Body of pancreas (tissue), 4 donors: ENCODE measurements around the gene C1QTNF4. TPM values are rescaled to one million over a fixed set of nuclear protein-coding genes. Genes with fewer than 3 reads are reported as not detected.

Experiments used
- ATAC-seq: fragments of 150-250 bp; one replicate; pipeline ENCODE4 v1.9.1; 2016
- DNase-seq, 4 donors: peaks; one replicate each; pipeline ENCODE4 v3.0.0-alpha.2; 2019
- H3K27ac ChIP-seq, 4 donors: fragments of 200-600 bp; sonication (generic); 1 replicate in 3 of 4; 2 replicates in 1 of 4; pipeline versions ENCODE4 v1.5.1 to v1.6.1; 2016 to 2019; ENCODE audit warnings: mild to moderate bottlenecking in 1 of 4, mixed read lengths in 1 of 4, moderate library complexity in 1 of 4
- H3K27me3 ChIP-seq, 2 donors: fragments of 200-600 bp; sonication (generic); one replicate each; pipeline ENCODE4 v1.6.0; 2016; ENCODE audit warnings: mild to moderate bottlenecking in 1 of 2
- H3K36me3 ChIP-seq, 2 donors: fragments of 200-600 bp; sonication (generic); replicated peaks in 1 of 2; 2 replicates each; pipeline ENCODE4 v1.5.1; 2016; ENCODE audit warnings: low read depth in 2 of 2; ENCODE audit not compliant: insufficient read depth in 1 of 2
- H3K4me1 ChIP-seq: fragments of 200-600 bp; sonication (generic); one replicate; pipeline ENCODE4 v1.6.0; 2016
- H3K4me3 ChIP-seq, 2 donors: fragments of 200-600 bp; sonication (generic); 1 replicate in 1 of 2; 2 replicates in 1 of 2; pipeline ENCODE4 v1.5.1; 2016 to 2019
- H3K9me3 ChIP-seq, 3 donors: fragments of 200-600 bp; sonication (generic); 1 replicate in 2 of 3; 2 replicates in 1 of 3; pipeline ENCODE4 v1.5.1; 2016
- POLR2A ChIP-seq, 3 donors: fragments of 450-650 bp; IDR thresholded peaks; one replicate each; pipeline ENCODE4 v1.6.1; 2016; ENCODE audit warnings: antibody characterized with exemption in 3 of 3, mild to moderate bottlenecking in 2 of 3
- WGBS, 2 donors: methylation state at CpG; one replicate each; pipeline ENCODE4 v1.1.5; 2017; 5-methylcytosine and 5-hydroxymethylcytosine counted together
- intact Hi-C: fragments of 100-400 bp; cut with DNase I; formaldehyde crosslinking; loops from one replicate; pipeline ENCODE4 v1.15.1; 2023
- total RNA-seq, 2 donors: library from RNA; depleted of rRNA; stranded (reverse); fragments of >200 nt; gene quantifications; one replicate each; pipeline ENCODE4 v1.1.0, GENCODE V29; 2016
- TF ChIP-seq, protein P1 (sequence below), 7 experiments: fragments of 450-650 bp in 4 of 7; fragments of 200-600 bp in 3 of 7; sonication (generic) in 3 of 7; IDR thresholded peaks; one replicate each; pipeline ENCODE4 v1.5.1; 2016 to 2019; ENCODE audit warnings: antibody characterized with exemption in 7 of 7

Gene C1QTNF4
- total RNA-seq, 2 donors from 2014 or later = 0.33 to 1.8 TPM

DNA sequence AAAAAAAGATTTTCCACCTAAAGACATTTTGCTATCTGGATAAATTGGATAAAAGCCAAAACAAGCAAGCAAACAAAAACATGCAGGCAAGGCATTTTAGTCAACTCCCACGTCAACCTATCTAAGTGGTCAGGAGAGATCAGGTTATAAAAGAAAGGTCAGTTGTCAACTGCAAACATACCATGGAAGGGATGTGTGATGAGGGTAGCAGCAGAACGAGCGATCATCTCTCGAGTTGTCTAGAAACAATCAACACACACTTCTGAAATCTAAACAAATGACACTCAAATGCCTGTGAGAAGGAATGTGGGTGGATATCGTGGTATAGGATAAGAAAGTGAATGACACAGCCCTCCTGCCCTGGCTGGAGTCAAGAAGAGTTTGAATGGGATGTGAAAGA lies 37.3 kb upstream of the C1QTNF4 start:
- ATAC-seq (no peak), DNase-seq (no peak)
- Histone ChIP-seq H3K27me3 (no peaks in the 10 kb centered on the region), H3K36me3 (peaks cover 3 to 25% of the 10 kb centered on the region in 2 donors), H3K4me1 (no peaks in the 10 kb centered on the region), H3K27ac (no peak overlapping the region), H3K9me3 (no peaks in the 10 kb centered on the region), H3K4me3 (no peak overlapping the region)
- intact Hi-C loops = no loop called here
- WGBS, 2 donors = 57 to 71% methylated on average over 5 of the region's 5 CpGs
- TF ChIP-seq POLR2A (IDR thresholded peaks at IDR 0.05) = no peak
- TF ChIP-seq, protein P1, sequence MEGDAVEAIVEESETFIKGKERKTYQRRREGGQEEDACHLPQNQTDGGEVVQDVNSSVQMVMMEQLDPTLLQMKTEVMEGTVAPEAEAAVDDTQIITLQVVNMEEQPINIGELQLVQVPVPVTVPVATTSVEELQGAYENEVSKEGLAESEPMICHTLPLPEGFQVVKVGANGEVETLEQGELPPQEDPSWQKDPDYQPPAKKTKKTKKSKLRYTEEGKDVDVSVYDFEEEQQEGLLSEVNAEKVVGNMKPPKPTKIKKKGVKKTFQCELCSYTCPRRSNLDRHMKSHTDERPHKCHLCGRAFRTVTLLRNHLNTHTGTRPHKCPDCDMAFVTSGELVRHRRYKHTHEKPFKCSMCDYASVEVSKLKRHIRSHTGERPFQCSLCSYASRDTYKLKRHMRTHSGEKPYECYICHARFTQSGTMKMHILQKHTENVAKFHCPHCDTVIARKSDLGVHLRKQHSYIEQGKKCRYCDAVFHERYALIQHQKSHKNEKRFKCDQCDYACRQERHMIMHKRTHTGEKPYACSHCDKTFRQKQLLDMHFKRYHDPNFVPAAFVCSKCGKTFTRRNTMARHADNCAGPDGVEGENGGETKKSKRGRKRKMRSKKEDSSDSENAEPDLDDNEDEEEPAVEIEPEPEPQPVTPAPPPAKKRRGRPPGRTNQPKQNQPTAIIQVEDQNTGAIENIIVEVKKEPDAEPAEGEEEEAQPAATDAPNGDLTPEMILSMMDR (IDR thresholded peaks at IDR 0.05) = no peak

DNA sequence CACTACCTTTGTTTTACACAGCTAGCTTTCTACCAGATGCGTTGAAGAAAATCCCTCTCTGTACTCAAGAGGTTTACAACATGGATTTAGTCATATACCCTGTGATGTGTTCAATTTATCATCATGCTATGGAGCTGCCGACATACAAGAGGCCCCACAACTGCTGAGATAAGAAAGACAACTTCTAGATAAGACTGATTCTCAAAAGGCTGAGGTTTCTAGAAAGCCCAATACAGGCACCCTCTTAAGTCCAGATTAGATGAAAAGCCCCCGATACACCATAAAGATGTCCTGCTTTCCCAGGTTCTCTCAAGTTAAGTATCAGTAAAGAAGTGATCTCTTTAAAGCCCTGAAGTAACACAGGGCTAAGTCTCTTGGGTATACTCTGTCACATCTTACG lies 33.8 kb upstream of the C1QTNF4 start:
- no peak for DNase-seq
- 82 to 87% methylated on average over 4 of the region's 4 CpGs for WGBS, 2 donors
- no peak overlapping the region for H3K4me3 ChIP-seq
- TF ChIP-seq POLR2A (IDR thresholded peaks at IDR 0.05) = no peak
- TF ChIP-seq, protein P1 (IDR thresholded peaks at IDR 0.05) = no peak
- ATAC-seq = no peak
- no peaks in the 10 kb centered on the region for H3K4me1 ChIP-seq
- H3K36me3 ChIP-seq = peaks cover 13 to 21% of the 10 kb centered on the region in 2 donors
- no peaks in the 10 kb centered on the region for H3K27me3 ChIP-seq
- intact Hi-C loops = no loop called here
- no peaks in the 10 kb centered on the region for H3K9me3 ChIP-seq
- H3K27ac ChIP-seq = no peak overlapping the region

DNA sequence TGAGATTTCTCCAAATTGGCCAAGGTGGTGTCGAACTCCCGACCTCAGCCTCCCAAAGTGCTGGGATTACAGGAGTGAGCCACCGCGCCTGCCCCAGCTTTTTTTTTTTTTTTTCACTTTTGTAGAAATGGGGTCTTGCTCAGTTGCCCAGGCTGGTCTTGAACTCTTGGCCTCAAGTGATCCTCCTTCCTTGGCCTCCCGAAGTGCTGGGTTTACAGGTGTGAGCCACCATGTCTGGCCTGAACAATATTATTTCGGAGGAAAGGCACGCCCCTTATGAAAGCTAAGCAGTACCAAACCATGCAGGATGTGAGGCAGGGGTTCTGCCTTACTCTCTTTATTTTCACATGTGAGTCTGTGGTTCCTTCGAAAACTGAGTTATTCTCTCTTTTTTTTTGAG lies 32.0 kb upstream of the C1QTNF4 start:
- 90% methylated on average over 8 of the region's 8 CpGs for WGBS, 2 donors
- Histone ChIP-seq H3K36me3 (peaks cover 13 to 28% of the 10 kb centered on the region in 2 donors), H3K27me3 (no peaks in the 10 kb centered on the region), H3K4me1 (no peaks in the 10 kb centered on the region), H3K9me3 (no peaks in the 10 kb centered on the region), H3K27ac (no peak overlapping the region), H3K4me3 (no peak overlapping the region)
- DNase-seq = no peak
- TF ChIP-seq, protein P1 (IDR thresholded peaks at IDR 0.05) = no peak
- TF ChIP-seq POLR2A (IDR thresholded peaks at IDR 0.05) = no peak
- intact Hi-C loops = no loop called here
- no peak for ATAC-seq

DNA sequence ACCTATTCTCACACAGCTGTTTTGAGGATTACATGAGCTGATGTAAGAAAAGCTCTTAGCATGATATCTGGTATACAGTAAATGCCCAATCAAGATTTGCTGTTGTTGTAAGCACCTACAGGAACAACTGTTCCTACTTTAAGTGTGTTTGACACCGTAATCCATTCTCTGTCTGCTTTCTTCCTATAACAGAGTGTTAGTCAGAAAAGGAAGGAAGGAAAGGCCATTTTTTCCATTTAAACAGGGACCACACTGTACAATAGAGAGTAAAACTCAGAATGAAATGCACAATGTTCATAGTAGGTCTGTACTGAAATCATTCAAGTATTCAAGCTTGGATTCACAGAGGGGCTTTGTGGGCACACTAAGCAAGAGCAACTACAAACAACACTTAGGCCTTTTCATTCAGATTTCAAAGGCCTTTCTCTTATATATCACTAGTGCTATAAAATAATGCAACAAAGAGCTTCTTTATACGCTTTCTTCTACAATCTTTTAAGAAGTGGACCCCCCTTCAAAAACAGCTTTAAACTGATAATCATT lies 26.7 kb upstream of the C1QTNF4 start:
- no peak for ATAC-seq
- H3K27me3 ChIP-seq = no peaks in the 10 kb centered on the region
- no peaks in the 10 kb centered on the region for H3K4me1 ChIP-seq
- 90 to 96% methylated on average over 2 of the region's 2 CpGs for WGBS, 2 donors
- H3K4me3 ChIP-seq = no peak overlapping the region
- no peak for DNase-seq
- peaks cover 5 to 27% of the 10 kb centered on the region in 2 donors for H3K36me3 ChIP-seq
- intact Hi-C loops = no loop called here
- H3K27ac ChIP-seq = no peak overlapping the region
- no peaks in the 10 kb centered on the region for H3K9me3 ChIP-seq
- TF ChIP-seq, protein P1 (IDR thresholded peaks at IDR 0.05) = no peak
- TF ChIP-seq POLR2A (IDR thresholded peaks at IDR 0.05) = no peak

DNA sequence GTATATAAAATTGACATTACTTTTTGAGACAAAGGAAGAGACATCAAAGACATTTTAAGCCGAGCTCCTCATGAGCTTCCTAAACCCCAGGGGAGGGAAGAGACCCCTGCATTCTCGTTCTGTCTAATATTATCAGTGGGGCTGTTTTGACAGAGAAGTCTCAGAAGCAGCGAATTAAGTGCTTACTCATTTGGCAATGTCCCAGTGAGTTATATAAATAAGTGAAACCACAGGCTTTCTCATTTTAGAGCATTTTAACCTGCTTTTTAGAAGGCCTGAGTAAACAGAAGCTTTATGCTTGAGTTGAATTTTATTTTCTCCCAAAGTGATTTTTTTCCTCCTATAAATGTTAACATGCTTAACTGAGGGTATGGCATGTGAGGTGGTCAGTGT lies 23.2 kb upstream of the C1QTNF4 start:
- 43 to 53% methylated on average over 3 of the region's 3 CpGs for WGBS, 2 donors
- ATAC-seq (no peak), DNase-seq (no peak)
- intact Hi-C loops = no loop called here
- Histone ChIP-seq H3K36me3 (peaks cover 0 to 16% of the 10 kb centered on the region in 2 donors), H3K9me3 (no peaks in the 10 kb centered on the region), H3K4me1 (no peaks in the 10 kb centered on the region), H3K4me3 (no peak overlapping the region), H3K27me3 (no peaks in the 10 kb centered on the region), H3K27ac (no peak overlapping the region)
- TF ChIP-seq POLR2A (IDR thresholded peaks at IDR 0.05) = no peak
- TF ChIP-seq, protein P1 (IDR thresholded peaks at IDR 0.05) = no peak
